ENCODE measurements around the gene SORT1. TPM values are rescaled to one million over a fixed set of nuclear protein-coding genes. Genes with fewer than 3 reads are reported as not detected.

The SORT1 gene
- polyA plus RNA-seq, 1 donor from 2014 or later = 33.3 TPM

- no peak for TF ChIP-seq MXI1 (conservative IDR thresholded peaks at IDR 0.05; ENCODE audit: poor library complexity, severe bottlenecking)
- TF ChIP-seq EP300 (conservative IDR thresholded peaks at IDR 0.05; ENCODE audit: poor library complexity, severe bottlenecking) = no peak
- TF ChIP-seq POLR2AphosphoS5 (IDR thresholded peaks at IDR 0.05) = no peak
- TF ChIP-seq RAD21 (conservative IDR thresholded peaks at IDR 0.05) = no peak
- TF ChIP-seq SMC3 (conservative IDR thresholded peaks at IDR 0.05; ENCODE audit: poor library complexity) = no peak
- no peak for TF ChIP-seq TAF1 (IDR thresholded peaks at IDR 0.05; ENCODE audit: low read depth)
- no peak for TF ChIP-seq CTCF (IDR thresholded peaks at IDR 0.05; ENCODE audit: poor library complexity, severe bottlenecking)
- no peak for TF ChIP-seq REST (IDR thresholded peaks at IDR 0.05; ENCODE audit: borderline replicate concordance)
- no peak for TF ChIP-seq EZH2 (IDR thresholded peaks at IDR 0.05; ENCODE audit: borderline replicate concordance, insufficient read depth, low read length, poor library complexity, severe bottlenecking)
- Histone ChIP-seq H2AFZ (ENCODE audit: low read depth, low read length) (no peak overlapping the region), H3K27me3 (ENCODE audit: insufficient read depth, low read depth, low read length) (no peaks in the 10 kb centered on the region), H3K9ac (ENCODE audit: low read length) (no peak overlapping the region), H3K4me3 (ENCODE audit: low read length) (no peak overlapping the region), H4K20me1 (ENCODE audit: insufficient read depth) (no peaks in the 10 kb centered on the region), H3K9me2 (ENCODE audit: insufficient read depth, low read length) (no peaks in the 10 kb centered on the region), H3K9me3 (ENCODE audit: low read length) (no peaks in the 10 kb centered on the region), H3K36me3 (ENCODE audit: insufficient read depth, low read length) (peaks cover 10% of the 10 kb centered on the region), H3K4me2 (ENCODE audit: low read length) (no peak overlapping the region), H3K27ac (ENCODE audit: low read length) (no peak overlapping the region), H3K79me2 (replicated peaks; ENCODE audit: insufficient read depth, low read length) (no peaks in the 10 kb centered on the region), H3F3A (ENCODE audit: insufficient read depth, low read length, poor library complexity, severe bottlenecking) (no peaks in the 10 kb centered on the region)
Observed at GRCh38 chr1:109341944-109342930, 55.5 kb downstream of the SORT1 start.

GRCh38 chr1:109338608-109339007, 59.1 kb downstream of the SORT1 start:
- TF ChIP-seq CTCF (IDR thresholded peaks at IDR 0.05; ENCODE audit: poor library complexity, severe bottlenecking) (no peak), POLR2AphosphoS5 (IDR thresholded peaks at IDR 0.05) (no peak), RAD21 (conservative IDR thresholded peaks at IDR 0.05) (no peak), MXI1 (conservative IDR thresholded peaks at IDR 0.05; ENCODE audit: poor library complexity, severe bottlenecking) (no peak), EZH2 (IDR thresholded peaks at IDR 0.05; ENCODE audit: borderline replicate concordance, insufficient read depth, low read length, poor library complexity, severe bottlenecking) (no peak), TAF1 (IDR thresholded peaks at IDR 0.05; ENCODE audit: low read depth) (no peak), REST (IDR thresholded peaks at IDR 0.05; ENCODE audit: borderline replicate concordance) (no peak)
- no peak overlapping the region for H3K27ac ChIP-seq (ENCODE audit: low read length)
- no peaks in the 10 kb centered on the region for H3F3A ChIP-seq (ENCODE audit: insufficient read depth, low read length, poor library complexity, severe bottlenecking)
- no peak overlapping the region for H3K9ac ChIP-seq (ENCODE audit: low read length)
- H2AFZ ChIP-seq (ENCODE audit: low read depth, low read length) = no peak overlapping the region
- no peaks in the 10 kb centered on the region for H4K20me1 ChIP-seq (ENCODE audit: insufficient read depth)
- no peaks in the 10 kb centered on the region for H3K27me3 ChIP-seq (ENCODE audit: insufficient read depth, low read depth, low read length)
- no peaks in the 10 kb centered on the region for H3K9me3 ChIP-seq (ENCODE audit: low read length)
- H3K4me2 ChIP-seq (ENCODE audit: low read length) = no peak overlapping the region
- no peaks in the 10 kb centered on the region for H3K79me2 ChIP-seq (replicated peaks; ENCODE audit: insufficient read depth, low read length)
- H3K9me2 ChIP-seq (ENCODE audit: insufficient read depth, low read length) = no peaks in the 10 kb centered on the region
- peaks cover 17% of the 10 kb centered on the region for H3K36me3 ChIP-seq (ENCODE audit: insufficient read depth, low read length)
- no peak overlapping the region for H3K4me3 ChIP-seq (ENCODE audit: low read length)
